ENCODE results near the gene SPATA6L.

GRCh38 chr9:4701526-4701925 is 35.2 kb upstream of the SPATA6L start:
- no peak for TF ChIP-seq ZNF740 (CRISPR knock-in tag; IDR thresholded peaks at IDR 0.05)
- no peak for TF ChIP-seq POLR2AphosphoS5 (IDR thresholded peaks at IDR 0.05; ENCODE audit: low read depth, low read length)
- TF ChIP-seq TEAD2 (CRISPR knock-in tag; IDR thresholded peaks at IDR 0.05), result no peak
- no peak for TF ChIP-seq PCBP2 (optimal IDR thresholded peaks at IDR 0.05; ENCODE audit: low read depth, low read length, poor library complexity, severe bottlenecking)
- TF ChIP-seq POGZ (CRISPR knock-in tag; IDR thresholded peaks at IDR 0.05), result no peak
- TF ChIP-seq FOXO1 (CRISPR knock-in tag; IDR thresholded peaks at IDR 0.05), result no peak
- no peak for TF ChIP-seq MYC (CRISPR knock-in tag; IDR thresholded peaks at IDR 0.05; ENCODE audit: borderline replicate concordance)
- no peak for TF ChIP-seq ZFYVE20 (CRISPR knock-in tag; IDR thresholded peaks at IDR 0.05; ENCODE audit: borderline replicate concordance, low read depth)

Data from HepG2 (cell line).